PC-9 (cell line): ENCODE data around the gene CNTNAP5.

Experiments
- EZH2 ChIP-seq: fragments of 200-600 bp; sonication (generic); IDR thresholded peaks from 2 replicates; pipeline ENCODE4 v1.8.0; 2017; ENCODE audit warnings: antibody characterized with exemption, low read depth
- TF ChIP-seq, protein P1 (sequence below): fragments of 200-600 bp; sonication (generic); conservative IDR thresholded peaks from 2 replicates; pipeline ENCODE4 v1.6.1; 2017; ENCODE audit warnings: mixed run types, antibody characterized with exemption, mild to moderate bottlenecking, moderate library complexity

DNA sequence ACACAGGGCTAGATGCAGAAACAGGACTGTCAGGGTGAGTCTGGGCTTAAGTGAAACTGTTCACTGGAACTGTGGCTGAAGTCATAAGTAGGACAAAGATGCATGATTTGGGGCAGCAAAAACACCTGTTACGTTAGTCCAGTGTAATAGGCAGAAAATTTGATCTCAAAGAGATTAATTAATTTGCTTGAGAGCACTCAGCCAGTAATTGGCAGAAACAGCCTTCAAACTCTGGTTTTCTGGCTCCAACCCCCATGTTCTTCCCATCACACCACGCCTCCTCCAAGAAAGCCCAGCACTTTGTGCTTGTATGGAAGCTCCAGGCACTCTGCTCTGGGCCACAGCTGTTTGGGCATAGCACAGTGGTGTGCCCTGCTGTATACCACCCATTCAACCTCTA, 54.0 kb downstream of the CNTNAP5 start:
- TF ChIP-seq, protein P1, sequence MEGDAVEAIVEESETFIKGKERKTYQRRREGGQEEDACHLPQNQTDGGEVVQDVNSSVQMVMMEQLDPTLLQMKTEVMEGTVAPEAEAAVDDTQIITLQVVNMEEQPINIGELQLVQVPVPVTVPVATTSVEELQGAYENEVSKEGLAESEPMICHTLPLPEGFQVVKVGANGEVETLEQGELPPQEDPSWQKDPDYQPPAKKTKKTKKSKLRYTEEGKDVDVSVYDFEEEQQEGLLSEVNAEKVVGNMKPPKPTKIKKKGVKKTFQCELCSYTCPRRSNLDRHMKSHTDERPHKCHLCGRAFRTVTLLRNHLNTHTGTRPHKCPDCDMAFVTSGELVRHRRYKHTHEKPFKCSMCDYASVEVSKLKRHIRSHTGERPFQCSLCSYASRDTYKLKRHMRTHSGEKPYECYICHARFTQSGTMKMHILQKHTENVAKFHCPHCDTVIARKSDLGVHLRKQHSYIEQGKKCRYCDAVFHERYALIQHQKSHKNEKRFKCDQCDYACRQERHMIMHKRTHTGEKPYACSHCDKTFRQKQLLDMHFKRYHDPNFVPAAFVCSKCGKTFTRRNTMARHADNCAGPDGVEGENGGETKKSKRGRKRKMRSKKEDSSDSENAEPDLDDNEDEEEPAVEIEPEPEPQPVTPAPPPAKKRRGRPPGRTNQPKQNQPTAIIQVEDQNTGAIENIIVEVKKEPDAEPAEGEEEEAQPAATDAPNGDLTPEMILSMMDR, result no peak
- TF ChIP-seq EZH2, result no peak
